Vagina (tissue), 2 donors: Measurements from ENCODE around the gene YBX1. TPM values are rescaled to one million over a fixed set of nuclear protein-coding genes. Genes with fewer than 3 reads are reported as not detected.

Experiments
- DNase-seq, 2 donors: peaks; one replicate each; pipeline ENCODE4 v3.0.0-alpha.2; 2017; ENCODE audit errors: extremely low spot score in 2 of 2
- H3K27ac ChIP-seq: fragments of 200-600 bp; sonication (generic); one replicate; pipeline ENCODE4 v1.5.1; 2019
- H3K27me3 ChIP-seq: fragments of 200-600 bp; sonication (generic); one replicate; pipeline ENCODE4 v1.5.1; 2019
- H3K36me3 ChIP-seq, 2 donors: fragments of 200-600 bp; sonication (generic); one replicate each; pipeline ENCODE4 v1.5.1; 2017 to 2019
- H3K4me1 ChIP-seq: fragments of 200-600 bp; sonication (generic); one replicate; pipeline ENCODE4 v1.5.1; 2019
- H3K4me3 ChIP-seq, 2 donors: fragments of 200-600 bp; sonication (generic); 1 replicate in 1 of 2; 2 replicates in 1 of 2; pipeline ENCODE4 v1.5.1; 2016 to 2019
- H3K9me3 ChIP-seq: fragments of 200-600 bp; sonication (generic); one replicate; pipeline ENCODE4 v1.5.1; 2019
- CTCF ChIP-seq, 3 experiments: fragments of 450-650 bp in 2 of 3; fragments of 200-600 bp in 1 of 3; sonication (generic) in 1 of 3; IDR thresholded peaks; one replicate each; pipeline ENCODE4 v1.5.1; 2017 to 2019; ENCODE audit warnings: antibody characterized with exemption in 3 of 3, mild to moderate bottlenecking in 2 of 3, moderate library complexity in 2 of 3
- POLR2A ChIP-seq, 2 donors: fragments of 450-650 bp; IDR thresholded peaks; one replicate each; pipeline ENCODE4 v1.6.1; 2017; ENCODE audit warnings: antibody characterized with exemption in 2 of 2, mild to moderate bottlenecking in 2 of 2, moderate library complexity in 2 of 2
- POLR2AphosphoS5 ChIP-seq, 2 donors: sonication (generic); formaldehyde crosslinking; IDR thresholded peaks; one replicate each; pipeline ENCODE4 v1.9.0; 2017; ENCODE audit warnings: antibody characterized with exemption in 2 of 2, mild to moderate bottlenecking in 2 of 2, low read depth in 1 of 2; ENCODE audit not compliant: insufficient read depth in 1 of 2
- intact Hi-C: fragments of 100-400 bp; cut with DNase I; formaldehyde crosslinking; loops from one replicate; pipeline ENCODE4 v1.15.1; 2023
- total RNA-seq: library from RNA; depleted of rRNA; stranded (reverse); fragments of >200 nt; gene quantifications from one replicate; pipeline ENCODE4 v1.2.3, GENCODE V29; 2016

Gene YBX1
- 397 TPM for total RNA-seq

- Histone ChIP-seq H3K27me3 (no peaks in the 10 kb centered on the region), H3K4me3 (peak within 1 kb of the TSS; percentile 83 to 98), H3K27ac (peak within 1 kb of the TSS; percentile 97), H3K4me1 (peaks cover 50% of the 10 kb centered on the region), H3K36me3 (no peaks in the 10 kb centered on the region), H3K9me3 (no peaks in the 10 kb centered on the region)
- TF ChIP-seq CTCF (IDR thresholded peaks at IDR 0.05) (no peak), POLR2A (IDR thresholded peaks at IDR 0.05) (peak in 1 of 2 donors; percentile 56), POLR2AphosphoS5 (IDR thresholded peaks at IDR 0.05; ENCODE audit: insufficient read depth in 1 of 2, low read depth in 1 of 2) (peak; percentile 96)
- DNase-seq: peak; percentile 98 to 99
- intact Hi-C loops: loop anchor here (5.0 kb wide), 2 partner anchors 85 to 240 kb away; partner anchors contain the start of genes C1orf50 and P3H1
These were observed at the start of gene YBX1 for GRCh38 chr1:42681741-42682483. Gene YBX1 (plus strand): TSS chr1:42682418. CDS start chr1:42682566, 148 bp downstream.

GRCh38 chr1:42639116-42639515 is 43.1 kb upstream of the YBX1 start:
- Histone ChIP-seq H3K4me1 (no peaks in the 10 kb centered on the region), H3K27me3 (no peaks in the 10 kb centered on the region), H3K27ac (no peak overlapping the region), H3K36me3 (no peaks in the 10 kb centered on the region), H3K4me3 (no peak overlapping the region), H3K9me3 (no peaks in the 10 kb centered on the region)
- TF ChIP-seq CTCF (IDR thresholded peaks at IDR 0.05) (no peak), POLR2A (IDR thresholded peaks at IDR 0.05) (no peak), POLR2AphosphoS5 (IDR thresholded peaks at IDR 0.05; ENCODE audit: insufficient read depth in 1 of 2, low read depth in 1 of 2) (no peak)
- intact Hi-C loops: no loop called here
- no peak for DNase-seq

GRCh38 chr1:42646056-42646455 is 36.2 kb upstream of the YBX1 start:
- DNase-seq: no peak
- no peaks in the 10 kb centered on the region for H3K27me3 ChIP-seq
- no peak for TF ChIP-seq POLR2AphosphoS5 (IDR thresholded peaks at IDR 0.05; ENCODE audit: insufficient read depth in 1 of 2, low read depth in 1 of 2)
- TF ChIP-seq CTCF (IDR thresholded peaks at IDR 0.05): no peak
- no peak for TF ChIP-seq POLR2A (IDR thresholded peaks at IDR 0.05)
- no peaks in the 10 kb centered on the region for H3K36me3 ChIP-seq
- H3K4me1 ChIP-seq: no peaks in the 10 kb centered on the region
- H3K9me3 ChIP-seq: no peaks in the 10 kb centered on the region
- intact Hi-C loops: no loop called here
- H3K4me3 ChIP-seq: no peak overlapping the region
- H3K27ac ChIP-seq: no peak overlapping the region

GRCh38 chr1:42657201-42657600 is 25.0 kb upstream of the YBX1 start:
- DNase-seq: no peak
- Histone ChIP-seq H3K36me3 (peaks cover 0 to 9% of the 10 kb centered on the region in 2 donors), H3K9me3 (no peaks in the 10 kb centered on the region), H3K27me3 (no peaks in the 10 kb centered on the region), H3K27ac (peak overlapping the region; percentile 67), H3K4me3 (peak overlapping the region in 1 of 2 donors; percentile 69), H3K4me1 (peaks cover 19% of the 10 kb centered on the region)
- TF ChIP-seq CTCF (IDR thresholded peaks at IDR 0.05) (no peak), POLR2AphosphoS5 (IDR thresholded peaks at IDR 0.05; ENCODE audit: insufficient read depth in 1 of 2, low read depth in 1 of 2) (no peak), POLR2A (IDR thresholded peaks at IDR 0.05) (no peak)
- intact Hi-C loops: no loop called here
